Mucosa of descending colon (tissue), 3 donors: ENCODE data around the gene ITGA6. TPM values are rescaled to one million over a fixed set of nuclear protein-coding genes. Genes with fewer than 3 reads are reported as not detected.

ENCODE experiments used
- ATAC-seq: fragments of 200-7000 bp; cut with Tn5 transposase; one replicate; pipeline ENCODE4 v1.9.1; 2020; ENCODE audit warnings: mild to moderate bottlenecking, moderate library complexity
- DNase-seq, 3 donors: peaks; one replicate each; pipeline ENCODE4 v3.0.0-alpha.2; 2020
- H3K36me3 ChIP-seq: fragments of 200-600 bp; one replicate; pipeline ENCODE4 v1.8.0; 2021; ENCODE audit warnings: low read depth, mild to moderate bottlenecking
- H3K4me1 ChIP-seq: fragments of 200-600 bp; one replicate; pipeline ENCODE4 v1.8.0; 2021; ENCODE audit warnings: low read depth, mild to moderate bottlenecking
- H3K4me3 ChIP-seq: fragments of 200-600 bp; one replicate; pipeline ENCODE4 v1.8.0; 2021; ENCODE audit warnings: mild to moderate bottlenecking
- H3K9me3 ChIP-seq: fragments of 200-600 bp; one replicate; pipeline ENCODE4 v1.8.0; 2021; ENCODE audit warnings: mild to moderate bottlenecking
- CTCF ChIP-seq: fragments of 200-600 bp; IDR thresholded peaks from one replicate; pipeline ENCODE4 v1.8.0; 2022; ENCODE audit warnings: antibody characterized with exemption, mild to moderate bottlenecking
- intact Hi-C, 2 donors: fragments of 100-400 bp; cut with DNase I in 1 of 2; cut with micrococcal nuclease in 1 of 2; formaldehyde crosslinking; loops; one replicate each; pipeline versions ENCODE4 v1.11.0 to v1.11.1; 2022; cut with DNase I, micrococcal nuclease
- total RNA-seq, 3 donors: library from RNA; stranded (reverse); fragmentation: NEBNext Ultra II Directional in 2 of 3; extraction: Animal tissue kit (Norgen Biotek cat#: 25700) in 2 of 3; gene quantifications; one replicate each; pipeline versions ENCODE4 v1.2.1 to v1.2.4, GENCODE V29; 2021 to 2023
- donor health status: DM: no; HTN: no; CAD: no; lungs with moderate emphysema.
- donor health status: DM: no; HTN: no; CAD: no.
- donor health status: DM: no; HTN: yes; CAD: no.

The ITGA6 gene
- total RNA-seq, 3 donors from 2014 or later = 116 to 192 (median 178) TPM

GRCh38 chr2:172496160-172496608 lies 68.8 kb downstream of the ITGA6 start:
- ATAC-seq (peak; percentile 60), DNase-seq (no peak)
- H3K4me1 ChIP-seq = no peaks in the 10 kb centered on the region
- H3K36me3 ChIP-seq = peaks cover 6% of the 10 kb centered on the region
- H3K9me3 ChIP-seq = no peaks in the 10 kb centered on the region
- no peak overlapping the region for H3K4me3 ChIP-seq
- no peak for TF ChIP-seq CTCF
- intact Hi-C loops = no loop called here

GRCh38 chr2:172507199-172507598 lies 79.8 kb downstream of the ITGA6 start:
- Histone ChIP-seq H3K4me3 (no peak overlapping the region), H3K36me3 (no peaks in the 10 kb centered on the region), H3K9me3 (peaks cover 7% of the 10 kb centered on the region), H3K4me1 (no peaks in the 10 kb centered on the region)
- intact Hi-C loops = no loop called here
- DNase-seq (no peak), ATAC-seq (no peak)
- no peak for TF ChIP-seq CTCF

GRCh38 chr2:172510088-172510487 lies 82.7 kb downstream of the ITGA6 start:
- H3K4me3 ChIP-seq = no peak overlapping the region
- intact Hi-C loops = no loop called here
- no peaks in the 10 kb centered on the region for H3K36me3 ChIP-seq
- peaks cover 20% of the 10 kb centered on the region for H3K9me3 ChIP-seq
- no peak for TF ChIP-seq CTCF
- DNase-seq = no peak
- peak; percentile 56 for ATAC-seq
- H3K4me1 ChIP-seq = no peaks in the 10 kb centered on the region

GRCh38 chr2:172510548-172510947 lies 83.2 kb downstream of the ITGA6 start:
- no peak for TF ChIP-seq CTCF
- no peak for ATAC-seq
- intact Hi-C loops = no loop called here
- peaks cover 20% of the 10 kb centered on the region for H3K9me3 ChIP-seq
- H3K4me1 ChIP-seq = no peaks in the 10 kb centered on the region
- no peaks in the 10 kb centered on the region for H3K36me3 ChIP-seq
- no peak overlapping the region for H3K4me3 ChIP-seq
- DNase-seq = no peak

GRCh38 chr2:172512810-172513523 lies 85.6 kb downstream of the ITGA6 start:
- H3K4me3 ChIP-seq = no peak overlapping the region
- no peaks in the 10 kb centered on the region for H3K4me1 ChIP-seq
- ATAC-seq (no peak), DNase-seq (no peak)
- TF ChIP-seq CTCF = no peak
- H3K9me3 ChIP-seq = peaks cover 20% of the 10 kb centered on the region
- intact Hi-C loops = no loop called here
- H3K36me3 ChIP-seq = no peaks in the 10 kb centered on the region
